GM23338 (cell line): Measurements from ENCODE around the gene AANAT.

ENCODE experiments used
- CREB1 ChIP-seq: fragments of 250-450 bp; sonication (Bioruptor Pico); IDR thresholded peaks from 2 replicates; pipeline ENCODE4 v1.5.0; 2020; ENCODE audit warnings: low read depth, mild to moderate bottlenecking, moderate library complexity
- CTCF ChIP-seq, 2 experiments: fragments of 200-600 bp in 1 of 2; sonication (generic) in 1 of 2; conservative IDR thresholded peaks; 2 replicates each; pipeline versions ENCODE4 v1.5.1 to v1.6.1; 2016 to 2017; ENCODE audit warnings: antibody characterized with exemption in 2 of 2, low read depth in 2 of 2, mild to moderate bottlenecking in 2 of 2, moderate library complexity in 1 of 2
- ETS1 ChIP-seq: IDR thresholded peaks from 2 replicates; pipeline ENCODE4 v1.6.1; 2016; ENCODE audit warnings: antibody characterized with exemption
- EZH2phosphoT487 ChIP-seq: fragments of 200-600 bp; sonication (generic); IDR thresholded peaks from one replicate; pipeline ENCODE4 v1.8.1; 2018; ENCODE audit warnings: antibody characterized with exemption; ENCODE audit not compliant: unreplicated experiment
- JUNB ChIP-seq: IDR thresholded peaks from one replicate; pipeline ENCODE4 v1.6.1; 2016; ENCODE audit warnings: antibody characterized with exemption; ENCODE audit not compliant: unreplicated experiment
- POLR2AphosphoS5 ChIP-seq: IDR thresholded peaks from 2 replicates; pipeline ENCODE4 v1.6.1; 2016; ENCODE audit warnings: antibody characterized with exemption, low read depth
- TF ChIP-seq, protein P1 (sequence below): IDR thresholded peaks from one replicate; pipeline ENCODE4 v1.6.1; 2018; ENCODE audit warnings: antibody characterized with exemption; ENCODE audit not compliant: unreplicated experiment

- TF ChIP-seq POLR2AphosphoS5 = no peak
- no peak for TF ChIP-seq ETS1
- no peak for TF ChIP-seq CTCF (conservative IDR thresholded peaks at IDR 0.05; ENCODE audit: low read depth in 2 of 2)
- TF ChIP-seq, protein P1, sequence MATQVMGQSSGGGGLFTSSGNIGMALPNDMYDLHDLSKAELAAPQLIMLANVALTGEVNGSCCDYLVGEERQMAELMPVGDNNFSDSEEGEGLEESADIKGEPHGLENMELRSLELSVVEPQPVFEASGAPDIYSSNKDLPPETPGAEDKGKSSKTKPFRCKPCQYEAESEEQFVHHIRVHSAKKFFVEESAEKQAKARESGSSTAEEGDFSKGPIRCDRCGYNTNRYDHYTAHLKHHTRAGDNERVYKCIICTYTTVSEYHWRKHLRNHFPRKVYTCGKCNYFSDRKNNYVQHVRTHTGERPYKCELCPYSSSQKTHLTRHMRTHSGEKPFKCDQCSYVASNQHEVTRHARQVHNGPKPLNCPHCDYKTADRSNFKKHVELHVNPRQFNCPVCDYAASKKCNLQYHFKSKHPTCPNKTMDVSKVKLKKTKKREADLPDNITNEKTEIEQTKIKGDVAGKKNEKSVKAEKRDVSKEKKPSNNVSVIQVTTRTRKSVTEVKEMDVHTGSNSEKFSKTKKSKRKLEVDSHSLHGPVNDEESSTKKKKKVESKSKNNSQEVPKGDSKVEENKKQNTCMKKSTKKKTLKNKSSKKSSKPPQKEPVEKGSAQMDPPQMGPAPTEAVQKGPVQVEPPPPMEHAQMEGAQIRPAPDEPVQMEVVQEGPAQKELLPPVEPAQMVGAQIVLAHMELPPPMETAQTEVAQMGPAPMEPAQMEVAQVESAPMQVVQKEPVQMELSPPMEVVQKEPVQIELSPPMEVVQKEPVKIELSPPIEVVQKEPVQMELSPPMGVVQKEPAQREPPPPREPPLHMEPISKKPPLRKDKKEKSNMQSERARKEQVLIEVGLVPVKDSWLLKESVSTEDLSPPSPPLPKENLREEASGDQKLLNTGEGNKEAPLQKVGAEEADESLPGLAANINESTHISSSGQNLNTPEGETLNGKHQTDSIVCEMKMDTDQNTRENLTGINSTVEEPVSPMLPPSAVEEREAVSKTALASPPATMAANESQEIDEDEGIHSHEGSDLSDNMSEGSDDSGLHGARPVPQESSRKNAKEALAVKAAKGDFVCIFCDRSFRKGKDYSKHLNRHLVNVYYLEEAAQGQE = no peak
- TF ChIP-seq EZH2phosphoT487 = no peak
- TF ChIP-seq CREB1 = no peak
- TF ChIP-seq JUNB = no peak
Observed at GRCh38 chr17:76510831-76511244, 43.4 kb downstream of the AANAT start.
